ENCODE data around the gene VWA7. TPM values are rescaled to one million over a fixed set of nuclear protein-coding genes. Genes with fewer than 3 reads are reported as not detected.

Gene VWA7
- polyA plus RNA-seq, 1 of the 3 experiments (the other 2 are of a cell fraction), result 0.56 TPM

DNA sequence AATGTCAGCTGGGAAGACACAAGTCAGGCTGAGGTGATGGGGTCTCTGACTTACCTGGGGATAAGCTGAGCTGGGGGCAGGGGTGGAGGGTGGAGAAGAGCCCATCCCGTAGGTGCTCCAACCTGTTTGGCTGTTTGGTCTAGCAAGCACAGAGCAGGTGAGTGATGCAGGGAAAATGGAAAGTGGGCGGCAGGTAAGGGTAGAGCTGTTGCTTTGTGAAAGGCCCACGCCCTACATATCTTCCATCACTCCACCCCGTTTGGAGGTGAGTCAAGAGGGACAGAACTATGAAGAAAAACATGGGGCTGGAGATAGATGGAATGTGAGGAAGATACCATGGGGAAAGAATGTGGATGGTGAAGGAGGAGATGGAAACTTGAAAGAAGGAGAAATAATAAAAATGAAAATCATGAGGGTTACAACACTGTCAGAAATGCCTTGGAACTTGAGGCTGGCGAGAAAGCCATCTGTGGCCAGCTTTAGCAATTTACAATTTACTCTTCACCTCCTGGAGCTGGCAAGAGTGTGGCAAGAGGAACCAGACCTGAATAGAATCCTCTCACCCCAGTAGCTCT is 56.8 kb downstream of the VWA7 start:
- Histone ChIP-seq H2AFZ (ENCODE audit: low read depth) (no peak overlapping the region), H4K20me1 (ENCODE audit: insufficient read depth) (no peaks in the 10 kb centered on the region), H3K27ac (ENCODE audit: low read depth in 2 of 2, low read length in 1 of 2) (no peak overlapping the region), H3K4me2 (no peak overlapping the region), H3K36me3 (replicated peaks in 1 of 2; ENCODE audit: control insufficient read depth in 1 of 2, insufficient read depth in 2 of 2, low read length in 1 of 2) (no peaks in the 10 kb centered on the region), H3K79me2 (ENCODE audit: insufficient read depth) (no peaks in the 10 kb centered on the region), H3K27me3 (ENCODE audit: insufficient read depth) (no peaks in the 10 kb centered on the region), H3K9me3 (no peaks in the 10 kb centered on the region), H3F3A (replicated peaks; ENCODE audit: insufficient read depth) (peaks cover 3% of the 10 kb centered on the region), H3K4me3 (ENCODE audit: low read depth in 2 of 2, low read length in 1 of 2) (no peak overlapping the region), H3K9ac (no peak overlapping the region), H3K4me1 (ENCODE audit: control insufficient read depth in 1 of 2, insufficient read depth in 2 of 2, low read depth in 1 of 2, low read length in 1 of 2) (no peaks in the 10 kb centered on the region), H3K9me2 (no peaks in the 10 kb centered on the region)
- ChIA-PET CTCF (interaction anchor here (1.0 kb wide), 1 partner anchor 9 kb away, joined by 4 read pairs; no protein-coding TSS in a partner anchor), POLR2A (no interaction called here)
- no peak for DNase-seq
- TF ChIP-seq CHD2 (IDR thresholded peaks at IDR 0.05; ENCODE audit: low read length, partially characterized antibody) (no peak), POLR2AphosphoS5 (IDR thresholded peaks at IDR 0.05; ENCODE audit: low read depth, low read length) (no peak), TAF1 (IDR thresholded peaks at IDR 0.05; ENCODE audit: borderline replicate concordance, low read depth, low read length) (no peak), RFX5 (IDR thresholded peaks at IDR 0.05; ENCODE audit: low read length) (no peak), EP300 (IDR thresholded peaks at IDR 0.05; ENCODE audit: borderline replicate concordance in 1 of 2, low read depth in 1 of 2, low read length in 1 of 2) (no peak), YY1 (IDR thresholded peaks at IDR 0.05; ENCODE audit: low read depth) (no peak), RCOR1 (IDR thresholded peaks at IDR 0.05; ENCODE audit: low read length) (no peak), NRF1 (IDR thresholded peaks at IDR 0.05; ENCODE audit: low read depth, low read length) (no peak), SMC3 (IDR thresholded peaks at IDR 0.05; ENCODE audit: low read depth, low read length) (no peak), MEF2A (IDR thresholded peaks at IDR 0.05; ENCODE audit: borderline replicate concordance, low read depth) (no peak), IRF3 (IDR thresholded peaks at IDR 0.05; ENCODE audit: low read depth, low read length) (no peak), RXRA (IDR thresholded peaks at IDR 0.05; ENCODE audit: borderline replicate concordance, low read depth) (no peak), ELF1 (IDR thresholded peaks at IDR 0.05) (no peak), SIN3A (IDR thresholded peaks at IDR 0.05; ENCODE audit: borderline replicate concordance, low read depth, low read length) (no peak), EZH2phosphoT487 (IDR thresholded peaks at IDR 0.05; ENCODE audit: borderline replicate concordance, low read depth) (no peak), FOXM1 (IDR thresholded peaks at IDR 0.05; ENCODE audit: low read depth) (no peak), JUND (IDR thresholded peaks at IDR 0.05) (no peak), TCF12 (IDR thresholded peaks at IDR 0.05) (no peak), FOSL2 (IDR thresholded peaks at IDR 0.05; ENCODE audit: borderline replicate concordance, low read depth) (no peak)
- TF ChIP-seq, protein P1, sequence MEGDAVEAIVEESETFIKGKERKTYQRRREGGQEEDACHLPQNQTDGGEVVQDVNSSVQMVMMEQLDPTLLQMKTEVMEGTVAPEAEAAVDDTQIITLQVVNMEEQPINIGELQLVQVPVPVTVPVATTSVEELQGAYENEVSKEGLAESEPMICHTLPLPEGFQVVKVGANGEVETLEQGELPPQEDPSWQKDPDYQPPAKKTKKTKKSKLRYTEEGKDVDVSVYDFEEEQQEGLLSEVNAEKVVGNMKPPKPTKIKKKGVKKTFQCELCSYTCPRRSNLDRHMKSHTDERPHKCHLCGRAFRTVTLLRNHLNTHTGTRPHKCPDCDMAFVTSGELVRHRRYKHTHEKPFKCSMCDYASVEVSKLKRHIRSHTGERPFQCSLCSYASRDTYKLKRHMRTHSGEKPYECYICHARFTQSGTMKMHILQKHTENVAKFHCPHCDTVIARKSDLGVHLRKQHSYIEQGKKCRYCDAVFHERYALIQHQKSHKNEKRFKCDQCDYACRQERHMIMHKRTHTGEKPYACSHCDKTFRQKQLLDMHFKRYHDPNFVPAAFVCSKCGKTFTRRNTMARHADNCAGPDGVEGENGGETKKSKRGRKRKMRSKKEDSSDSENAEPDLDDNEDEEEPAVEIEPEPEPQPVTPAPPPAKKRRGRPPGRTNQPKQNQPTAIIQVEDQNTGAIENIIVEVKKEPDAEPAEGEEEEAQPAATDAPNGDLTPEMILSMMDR (IDR thresholded peaks at IDR 0.05), result no peak
- 67% methylated on average over 5 of the region's 5 CpGs for WGBS (ENCODE audit: low lambda C conversion rate)

Measured in SK-N-SH (cell line).